Femur (tissue), 1 donor: ENCODE measurements around the gene FAM180A.
"Not testable (repeated sequence)": the region's sequence is repeated elsewhere in the genome, so short reads cannot be mapped to it uniquely, and the experiment has no call there.

Source experiments
- DNase-seq: peaks from one replicate; pipeline ENCODE4 v3.0.0-alpha.2; 2017

The FAM180A gene

DNA sequence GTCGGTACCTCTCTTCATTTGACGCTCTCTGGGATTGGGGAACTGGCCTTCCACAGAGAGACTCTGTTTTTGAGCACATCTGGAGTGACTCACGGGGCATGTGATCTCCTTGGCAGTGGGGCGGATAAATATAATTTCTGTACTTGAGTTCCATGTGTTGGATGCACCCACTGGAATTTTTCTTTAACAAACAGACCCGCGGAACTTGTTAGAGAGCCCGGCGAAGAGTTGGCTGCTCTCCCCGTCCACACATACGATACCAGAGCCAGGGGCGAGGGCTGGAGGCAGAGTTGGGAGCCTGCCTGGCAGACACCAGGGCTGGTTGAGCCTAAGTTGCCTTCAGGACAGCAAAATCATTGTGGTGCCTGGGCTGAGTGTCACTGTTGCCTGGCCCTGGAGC lies at the start of gene FAM180A:
Gene FAM180A, minus strand, starts transcription at position 44 of the 400 bp plus-strand sequence. CDS start 233 bp downstream, outside the sequence.
- peak; percentile 89 for DNase-seq

DNA sequence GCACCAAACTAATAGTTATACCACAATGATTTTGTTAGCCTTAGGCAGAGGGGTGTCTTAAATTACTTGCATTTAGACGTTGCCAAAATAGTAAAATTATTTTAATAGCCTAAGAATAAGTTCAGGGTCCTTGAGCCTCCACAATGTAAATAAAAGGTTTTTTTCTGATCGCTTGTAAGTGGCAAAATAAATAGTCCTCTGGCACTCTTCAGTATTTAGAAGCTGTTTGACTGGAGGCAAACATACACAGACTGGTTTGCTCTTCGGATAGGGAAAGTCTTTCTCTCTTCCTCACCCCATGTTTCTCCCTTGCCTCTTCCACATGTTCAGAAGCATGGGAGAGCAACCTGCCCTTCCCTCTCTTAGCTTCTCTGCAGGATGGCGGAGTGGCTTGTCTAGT lies 49.5 kb upstream of the FAM180A start:
- DNase-seq = no peak

- no peak for DNase-seq
Observed at GRCh38 chr7:135795846-135796570, 47.4 kb upstream of the FAM180A start.

GRCh38 chr7:135793841-135794240 lies 45.2 kb upstream of the FAM180A start:
- no peak for DNase-seq

DNA sequence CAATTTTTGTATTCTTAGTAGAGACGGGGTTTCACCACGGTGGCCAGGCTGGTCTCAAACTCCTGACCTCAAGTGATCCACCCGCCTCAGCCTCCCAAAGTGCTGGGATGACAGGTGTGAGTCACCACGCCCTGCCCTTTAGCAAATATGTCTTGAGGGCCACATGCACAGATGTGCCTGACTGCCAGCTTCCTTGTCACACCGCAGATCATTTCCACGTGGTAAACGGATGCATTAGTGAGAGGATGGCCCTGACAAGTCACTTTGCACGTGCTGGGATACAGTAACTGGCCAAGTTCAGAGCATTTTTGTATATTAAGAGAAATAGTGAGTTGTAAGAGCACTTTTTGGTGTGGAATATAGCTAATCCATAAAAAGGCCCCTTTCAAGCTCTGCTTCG lies 44.3 kb upstream of the FAM180A start:
- no peak for DNase-seq

DNA sequence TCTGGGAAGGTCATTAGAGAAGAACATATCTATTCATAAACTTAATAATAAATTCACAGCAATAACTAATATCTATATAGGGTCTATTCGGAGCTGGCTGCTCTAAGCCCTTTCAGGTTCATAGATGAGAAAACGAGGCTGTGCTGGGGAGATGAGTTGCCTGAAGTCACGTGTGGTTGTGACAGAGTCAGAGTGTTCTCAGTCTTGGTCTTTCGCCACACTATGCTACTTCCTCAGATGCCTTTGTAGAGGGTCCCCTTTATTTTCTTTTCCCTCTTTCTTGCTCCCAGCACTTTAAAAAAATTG lies 43.7 kb upstream of the FAM180A start:
- DNase-seq = no peak

- no peak for DNase-seq
Observed at GRCh38 chr7:135791543-135792362, 43.1 kb upstream of the FAM180A start.

- no peak for DNase-seq
Observed at GRCh38 chr7:135790371-135790977, 41.9 kb upstream of the FAM180A start.

- no peak for DNase-seq
Observed at GRCh38 chr7:135789956-135790355, 41.3 kb upstream of the FAM180A start.

- DNase-seq = no peak
Observed at GRCh38 chr7:135789431-135789830, 40.8 kb upstream of the FAM180A start.

DNA sequence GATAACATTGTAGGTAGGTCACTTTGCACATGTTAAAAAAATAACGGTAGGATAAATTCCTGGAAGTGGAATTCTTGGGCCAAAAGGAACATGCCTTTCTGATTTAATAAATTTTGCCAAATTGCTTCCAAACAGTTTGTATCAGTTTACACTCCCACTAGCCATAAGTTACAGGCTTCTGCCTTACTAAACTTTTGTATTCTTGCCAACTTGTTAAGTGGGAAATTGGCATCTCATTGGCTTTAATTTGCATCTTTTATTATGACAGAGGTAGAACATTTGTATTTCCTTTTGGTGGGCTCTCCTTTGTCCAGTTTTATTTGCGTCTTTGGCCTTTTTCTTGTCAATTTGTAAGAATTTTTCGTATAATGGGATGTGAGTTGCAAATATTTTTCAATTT lies 38.3 kb upstream of the FAM180A start:
- no peak for DNase-seq

GRCh38 chr7:135785065-135785464 lies 36.5 kb upstream of the FAM180A start:
- DNase-seq = no peak

DNA sequence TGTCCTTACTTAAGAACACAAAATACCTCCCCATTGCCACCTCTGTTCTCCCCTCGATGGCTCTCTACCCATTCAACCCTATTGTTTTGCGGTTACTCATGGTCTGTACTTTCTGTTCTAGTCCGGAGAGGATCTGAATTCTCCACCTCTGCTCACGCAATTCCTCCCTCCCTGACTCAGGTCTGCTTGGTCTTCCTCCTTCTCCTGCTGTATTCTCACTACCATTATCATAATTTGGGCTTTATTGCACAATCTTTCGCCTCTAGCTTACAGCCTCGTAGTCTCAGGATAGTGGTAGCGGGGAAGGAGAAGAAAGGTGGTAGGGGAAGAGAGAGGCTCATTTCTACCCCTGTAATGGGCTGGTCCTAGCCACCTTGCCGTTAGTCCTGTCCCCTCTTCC lies 35.4 kb upstream of the FAM180A start:
- no peak for DNase-seq

GRCh38 chr7:135782801-135783200 lies 34.2 kb upstream of the FAM180A start:
- no peak for DNase-seq

DNA sequence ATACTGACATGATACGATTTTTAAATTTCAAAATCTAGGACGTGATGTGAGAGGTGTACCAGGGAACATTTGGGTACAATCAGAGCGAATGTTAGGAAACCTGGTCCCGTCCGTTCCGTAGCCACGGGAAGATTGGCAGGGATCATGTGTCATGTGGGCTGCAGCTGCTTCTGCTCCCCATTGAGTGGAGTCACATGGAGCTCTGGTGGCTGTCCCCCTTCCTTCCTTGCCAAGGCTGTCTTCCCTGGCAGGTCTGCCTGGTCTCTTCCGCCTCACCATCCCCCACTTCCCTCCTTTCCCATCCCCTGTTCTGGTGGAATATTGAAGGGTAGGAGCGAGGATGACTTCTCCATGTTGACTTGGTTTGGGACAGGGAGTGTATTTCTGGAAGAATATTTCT lies 33.8 kb upstream of the FAM180A start:
- no peak for DNase-seq

- DNase-seq = no peak
Observed at GRCh38 chr7:135777626-135778398, 29.2 kb upstream of the FAM180A start.

DNA sequence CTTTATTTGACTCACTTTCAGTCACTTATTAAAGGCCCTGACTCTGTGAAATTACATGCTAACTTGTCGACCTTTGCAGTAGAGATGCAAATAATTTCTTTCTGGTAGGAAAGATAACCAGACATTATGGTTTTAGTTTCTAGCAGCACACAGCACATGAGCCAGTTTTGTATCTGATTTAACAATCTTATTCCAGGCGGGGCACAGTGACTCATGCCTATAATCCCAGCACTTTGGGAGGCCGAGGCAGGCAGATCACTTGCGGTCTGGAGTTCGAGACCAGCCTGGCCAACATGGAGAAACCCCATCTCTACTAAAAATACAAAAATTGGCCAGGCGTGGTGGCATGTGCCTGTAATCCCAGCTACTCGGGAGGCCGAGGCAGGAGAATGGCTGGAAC lies 27.3 kb upstream of the FAM180A start:
- not testable (repeated sequence) for DNase-seq

DNA sequence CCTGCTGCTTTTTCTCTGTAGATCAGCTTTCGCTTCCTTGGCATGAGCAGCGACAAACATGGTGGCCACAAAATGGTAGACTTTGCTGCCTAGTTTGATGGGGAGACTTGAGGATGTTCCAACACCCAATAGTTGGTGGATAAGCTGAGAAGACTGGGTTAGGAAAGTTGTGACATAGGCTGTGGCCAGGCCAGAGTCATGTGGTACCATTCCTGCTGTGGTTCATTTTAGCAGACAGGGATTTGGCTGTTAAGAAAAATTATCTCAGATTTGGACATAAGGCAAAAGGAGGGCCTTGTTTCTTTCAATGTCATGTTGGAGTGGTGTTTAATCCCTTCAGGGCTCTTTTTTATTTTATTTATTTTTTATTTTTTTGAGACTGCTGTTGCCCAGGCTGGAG lies 26.6 kb upstream of the FAM180A start:
- DNase-seq = no peak

DNA sequence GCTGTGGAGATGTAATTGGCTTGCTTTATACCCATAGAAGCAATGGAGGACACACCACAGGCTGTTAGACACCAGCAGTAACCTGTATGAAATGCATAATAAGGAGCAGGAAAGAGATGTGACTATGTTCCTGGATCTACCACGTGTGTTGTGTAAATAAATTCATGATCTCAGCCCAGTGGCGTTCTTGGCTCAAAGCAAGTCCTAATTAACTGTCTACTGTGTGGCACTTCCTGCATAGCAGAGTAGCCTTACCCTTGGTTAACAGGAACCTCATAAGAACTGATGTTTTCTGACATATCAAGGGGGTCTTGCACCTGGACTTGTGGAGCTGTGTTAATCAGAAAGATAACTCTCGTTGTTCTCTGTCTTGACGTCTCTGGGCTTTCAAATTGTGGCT lies 25.7 kb upstream of the FAM180A start:
- DNase-seq = no peak

DNA sequence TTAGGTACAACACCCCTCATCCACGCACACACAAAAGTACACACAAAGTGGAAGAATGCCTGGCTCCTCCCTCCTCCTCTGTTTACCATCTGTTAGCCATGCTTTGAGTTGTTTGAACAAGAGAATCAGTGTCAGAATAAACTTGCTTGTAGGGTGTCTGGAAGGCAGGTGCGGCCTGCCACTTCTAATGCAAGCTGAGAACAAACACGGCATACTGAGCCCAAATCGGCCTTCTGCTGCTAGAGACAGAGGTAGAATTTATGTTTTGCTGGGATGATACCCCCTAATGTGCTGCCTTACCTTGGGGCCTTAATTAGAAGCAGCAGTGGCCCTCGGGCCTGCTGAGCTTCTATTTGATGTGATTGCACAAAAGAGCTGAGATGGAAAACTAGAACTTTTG lies 24.9 kb upstream of the FAM180A start:
- no peak for DNase-seq

- no peak for DNase-seq
Observed at GRCh38 chr7:135772639-135773222, 24.1 kb upstream of the FAM180A start.

DNA sequence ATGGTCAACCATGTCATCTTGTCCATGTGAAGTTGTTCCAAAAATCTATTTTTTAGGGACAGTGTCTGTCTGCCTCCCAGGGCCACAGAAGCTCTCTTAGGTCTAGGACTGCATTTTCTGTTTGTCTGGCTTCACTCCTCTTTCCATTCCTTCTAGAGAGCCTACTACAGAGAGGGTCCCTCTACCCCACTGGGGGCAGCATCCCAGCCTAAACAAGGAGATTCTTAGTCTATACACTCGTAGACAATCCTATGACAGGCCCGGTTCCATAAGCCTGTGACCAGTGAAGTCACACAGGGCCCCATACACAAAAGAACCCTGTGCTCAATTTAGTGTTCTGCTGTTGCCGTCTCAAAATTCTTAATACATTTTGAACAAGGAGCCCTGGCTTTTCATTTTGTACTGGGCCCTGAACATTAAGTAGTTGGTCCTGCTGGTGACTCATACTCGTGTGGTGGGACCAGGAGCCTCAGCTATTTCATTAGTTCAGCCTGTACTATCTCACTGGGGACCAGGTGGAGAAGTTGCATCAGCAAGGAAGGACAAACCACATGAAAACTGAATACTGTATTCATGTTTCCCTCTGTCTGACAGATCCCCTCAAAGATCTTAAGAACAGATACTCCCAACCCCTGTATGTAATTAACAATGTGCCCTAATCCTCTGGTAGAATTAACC lies 23.5 kb upstream of the FAM180A start:
- no peak for DNase-seq
